Neural progenitor cell (in vitro differentiated cells): Measurements from ENCODE around the gene EMP1. TPM values are rescaled to one million over a fixed set of nuclear protein-coding genes. Genes with fewer than 3 reads are reported as not detected.

ENCODE experiments used
- DNase-seq: peaks from one replicate; pipeline ENCODE4 v3.0.0-alpha.2; 2016; ENCODE audit warnings: low spot score
- H2AFZ ChIP-seq: fragments of 200-600 bp; sonication (generic); replicated peaks from 2 replicates; pipeline ENCODE4 v1.6.1; 2016; ENCODE audit warnings: antibody characterized with exemption
- H3F3A ChIP-seq: fragments of 200-600 bp; sonication (generic); 2 replicates; pipeline ENCODE4 v1.6.1; 2016; ENCODE audit warnings: antibody characterized with exemption, low read depth
- H3K27ac ChIP-seq: fragments of 200-600 bp; sonication (generic); 2 replicates; pipeline ENCODE4 v1.5.1; 2016; ENCODE audit warnings: mild to moderate bottlenecking
- H3K27me3 ChIP-seq: fragments of 200-600 bp; sonication (generic); 2 replicates; pipeline ENCODE4 v1.6.1; 2016; ENCODE audit warnings: mild to moderate bottlenecking, moderate library complexity
- H3K36me3 ChIP-seq: fragments of 200-600 bp; sonication (generic); 2 replicates; pipeline ENCODE4 v1.5.1; 2016
- H3K4me1 ChIP-seq: fragments of 200-600 bp; sonication (generic); 2 replicates; pipeline ENCODE4 v1.6.1; 2016; ENCODE audit warnings: mixed run types
- H3K4me2 ChIP-seq: fragments of 200-600 bp; sonication (generic); 2 replicates; pipeline ENCODE4 v1.6.1; 2016
- H3K4me3 ChIP-seq: fragments of 200-600 bp; sonication (generic); 2 replicates; pipeline ENCODE4 v1.5.1; 2016
- H3K79me2 ChIP-seq: fragments of 200-600 bp; sonication (generic); 2 replicates; pipeline ENCODE4 v1.6.1; 2016; ENCODE audit warnings: low read depth
- H3K9ac ChIP-seq: fragments of 200-600 bp; sonication (generic); 2 replicates; pipeline ENCODE4 v1.6.1; 2016
- H3K9me3 ChIP-seq: fragments of 200-600 bp; sonication (generic); 2 replicates; pipeline ENCODE4 v1.5.1; 2016; ENCODE audit warnings: low read depth
- H4K20me1 ChIP-seq: fragments of 200-600 bp; sonication (generic); 2 replicates; pipeline ENCODE4 v1.6.1; 2016; ENCODE audit warnings: low read depth
- H3K27ac Mint-ChIP-seq: 3 replicates; pipeline ENCODE4 v1.8.0; 2021; ENCODE audit warnings: mixed read lengths
- H3K27me3 Mint-ChIP-seq: 2 replicates; pipeline ENCODE4 v1.8.0; 2022; ENCODE audit warnings: low read depth, mild to moderate bottlenecking, inconsistent platforms, moderate library complexity, mixed read lengths; ENCODE audit not compliant: insufficient read depth
- H3K36me3 Mint-ChIP-seq: 3 replicates; pipeline ENCODE4 v1.8.0; 2021; ENCODE audit warnings: mixed read lengths
- H3K4me1 Mint-ChIP-seq: 3 replicates; pipeline ENCODE4 v1.8.0; 2021; ENCODE audit warnings: mixed read lengths
- H3K4me3 Mint-ChIP-seq: 3 replicates; pipeline ENCODE4 v1.8.0; 2021; ENCODE audit warnings: mild to moderate bottlenecking, moderate library complexity, mixed read lengths
- H3K9me3 Mint-ChIP-seq: 3 replicates; pipeline ENCODE4 v1.8.0; 2020; ENCODE audit warnings: mixed read lengths
- CTCF ChIP-seq: fragments of 200-600 bp; sonication (generic); IDR thresholded peaks from 2 replicates; pipeline ENCODE4 v1.5.1; 2017; ENCODE audit warnings: antibody characterized with exemption, mild to moderate bottlenecking
- EZH2 ChIP-seq: fragments of 200-600 bp; sonication (generic); IDR thresholded peaks from 2 replicates; pipeline ENCODE4 v1.6.1; 2017; ENCODE audit warnings: antibody characterized with exemption, mild to moderate bottlenecking, moderate library complexity
- EZH2phosphoT487 ChIP-seq: fragments of 200-600 bp; sonication (generic); IDR thresholded peaks from 2 replicates; pipeline ENCODE4 v1.6.1; 2017; ENCODE audit warnings: antibody characterized with exemption
- total RNA-seq: library from RNA; depleted of rRNA; stranded (reverse); fragments of >200 nt; gene quantifications from 2 replicates; pipeline ENCODE4 v1.2.3, GENCODE V29; 2015; ENCODE audit warnings: low replicate concordance

The EMP1 gene
- total RNA-seq, 1 donor from 2014 or later, result not detected

DNA sequence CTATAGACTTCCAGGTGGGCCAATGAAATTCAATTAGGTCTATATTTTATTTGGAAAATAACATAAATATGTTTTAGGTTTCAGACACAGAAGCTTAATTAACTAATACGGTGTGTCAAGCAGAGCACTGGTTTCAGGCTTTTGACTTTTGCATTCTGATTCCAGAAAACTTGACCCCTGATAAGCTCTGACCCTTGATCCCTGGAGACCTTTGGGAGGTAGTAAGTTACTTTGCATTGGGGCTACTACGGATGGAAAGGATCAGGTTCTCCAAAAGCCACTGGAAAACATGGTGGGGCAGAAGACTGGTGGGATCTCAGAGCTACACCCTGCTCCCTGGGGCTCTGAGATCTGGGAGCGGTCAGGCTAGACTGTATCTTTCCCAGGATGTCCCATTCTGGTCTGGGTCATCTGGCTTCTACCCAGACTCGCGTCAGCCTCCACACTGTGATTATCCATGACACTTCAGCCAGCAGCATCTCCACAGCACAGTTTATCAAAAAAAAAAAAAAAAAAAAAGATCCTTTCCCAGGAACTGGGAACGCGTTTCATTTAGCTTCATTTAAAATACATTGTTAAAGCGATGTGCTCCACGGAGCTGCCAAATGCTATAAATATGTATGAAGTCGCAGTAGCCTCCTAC lies 17.8 kb upstream of the EMP1 start:
- no peaks in the 10 kb centered on the region for H4K20me1 ChIP-seq
- no peaks in the 10 kb centered on the region for H3K27me3 ChIP-seq
- peaks cover 56% of the 10 kb centered on the region for H3K4me1 Mint-ChIP-seq
- no peaks in the 10 kb centered on the region for H3K36me3 Mint-ChIP-seq
- no peaks in the 10 kb centered on the region for H3K9me3 Mint-ChIP-seq
- H3K27ac ChIP-seq, result no peak overlapping the region
- no peaks in the 10 kb centered on the region for H3K36me3 ChIP-seq
- H3K4me2 ChIP-seq, result peak overlapping the region; percentile 63
- no peaks in the 10 kb centered on the region for H3K79me2 ChIP-seq
- H3K4me1 ChIP-seq, result peaks cover 18% of the 10 kb centered on the region
- H2AFZ ChIP-seq, result peak overlapping the region; percentile 80
- DNase-seq, result no peak
- no peak overlapping the region for H3K9ac ChIP-seq
- H3K9me3 ChIP-seq, result no peaks in the 10 kb centered on the region
- H3K27me3 Mint-ChIP-seq, result peaks cover 3% of the 10 kb centered on the region
- H3K4me3 Mint-ChIP-seq, result peak overlapping the region; percentile 62
- TF ChIP-seq EZH2, result no peak
- no peak for TF ChIP-seq CTCF
- H3F3A ChIP-seq, result peaks cover under 1% of the 10 kb centered on the region
- no peak overlapping the region for H3K4me3 ChIP-seq
- no peak overlapping the region for H3K27ac Mint-ChIP-seq

GRCh38 chr12:13179211-13180074 lies 17.1 kb upstream of the EMP1 start:
- Mint-ChIP-seq H3K27ac (peak overlapping the region; percentile 71), H3K36me3 (no peaks in the 10 kb centered on the region), H3K4me1 (peaks cover 49% of the 10 kb centered on the region), H3K9me3 (no peaks in the 10 kb centered on the region), H3K27me3 (peaks cover 2% of the 10 kb centered on the region), H3K4me3 (peak overlapping the region; percentile 37)
- H3K36me3 ChIP-seq, result no peaks in the 10 kb centered on the region
- H3K9me3 ChIP-seq, result no peaks in the 10 kb centered on the region
- peak overlapping the region; percentile 21 for H3K4me3 ChIP-seq
- peak; percentile 75 for DNase-seq
- no peaks in the 10 kb centered on the region for H3K27me3 ChIP-seq
- H2AFZ ChIP-seq, result peak overlapping the region; percentile 80
- H3K9ac ChIP-seq, result no peak overlapping the region
- H3K79me2 ChIP-seq, result no peaks in the 10 kb centered on the region
- TF ChIP-seq EZH2 (no peak), EZH2phosphoT487 (no peak), CTCF (no peak)
- peaks cover 12% of the 10 kb centered on the region for H3K4me1 ChIP-seq
- no peak overlapping the region for H3K27ac ChIP-seq
- peak overlapping the region; percentile 63 for H3K4me2 ChIP-seq
- H4K20me1 ChIP-seq, result no peaks in the 10 kb centered on the region
- no peaks in the 10 kb centered on the region for H3F3A ChIP-seq

DNA sequence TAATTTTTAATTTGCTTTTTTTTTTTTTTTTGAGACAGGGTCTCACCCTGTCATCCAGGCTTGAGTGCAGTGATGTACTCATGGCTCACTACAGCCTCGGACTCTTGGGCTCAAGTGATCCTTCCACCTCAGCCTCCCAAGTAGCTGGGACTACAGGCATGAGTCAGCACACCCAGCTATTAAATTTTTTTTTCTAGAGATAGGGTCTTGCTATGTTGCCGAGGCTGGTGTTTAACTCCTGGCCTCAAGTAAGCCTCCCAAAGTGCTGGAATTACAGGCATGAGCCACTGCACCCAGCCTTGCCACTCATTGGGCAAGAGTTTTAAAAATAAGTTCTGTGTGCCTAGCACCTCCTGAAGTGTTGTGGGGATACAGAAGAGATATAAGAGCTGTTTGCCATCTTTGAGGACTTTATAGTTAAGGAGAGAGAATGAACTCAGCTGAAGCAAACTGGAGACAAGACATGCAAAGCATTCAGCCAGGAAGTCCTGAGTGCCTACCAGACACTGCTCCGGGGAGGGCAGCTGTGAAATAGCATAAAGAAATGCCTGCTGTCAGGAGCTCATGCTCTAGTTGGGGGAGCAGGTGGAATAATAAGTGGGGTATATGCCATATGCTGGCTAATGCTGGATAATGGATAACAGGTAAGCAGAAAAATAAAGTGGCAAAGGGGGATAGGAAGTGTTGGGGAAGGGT lies 15.0 kb upstream of the EMP1 start:
- Histone ChIP-seq H2AFZ (no peak overlapping the region), H3K4me2 (no peak overlapping the region), H3K4me3 (no peak overlapping the region), H3K9me3 (no peaks in the 10 kb centered on the region), H3K27me3 (no peaks in the 10 kb centered on the region), H3K9ac (no peak overlapping the region), H4K20me1 (no peaks in the 10 kb centered on the region), H3K79me2 (no peaks in the 10 kb centered on the region), H3K27ac (no peak overlapping the region), H3K4me1 (peaks cover 12% of the 10 kb centered on the region), H3F3A (no peaks in the 10 kb centered on the region), H3K36me3 (no peaks in the 10 kb centered on the region)
- H3K4me3 Mint-ChIP-seq, result no peak overlapping the region
- no peaks in the 10 kb centered on the region for H3K9me3 Mint-ChIP-seq
- peaks cover 5% of the 10 kb centered on the region for H3K27me3 Mint-ChIP-seq
- no peak overlapping the region for H3K27ac Mint-ChIP-seq
- peaks cover 42% of the 10 kb centered on the region for H3K4me1 Mint-ChIP-seq
- TF ChIP-seq EZH2phosphoT487 (no peak), CTCF (no peak), EZH2 (no peak)
- DNase-seq, result no peak
- H3K36me3 Mint-ChIP-seq, result no peaks in the 10 kb centered on the region
